Measurements from ENCODE around the gene NOTO.

Gene NOTO

DNA sequence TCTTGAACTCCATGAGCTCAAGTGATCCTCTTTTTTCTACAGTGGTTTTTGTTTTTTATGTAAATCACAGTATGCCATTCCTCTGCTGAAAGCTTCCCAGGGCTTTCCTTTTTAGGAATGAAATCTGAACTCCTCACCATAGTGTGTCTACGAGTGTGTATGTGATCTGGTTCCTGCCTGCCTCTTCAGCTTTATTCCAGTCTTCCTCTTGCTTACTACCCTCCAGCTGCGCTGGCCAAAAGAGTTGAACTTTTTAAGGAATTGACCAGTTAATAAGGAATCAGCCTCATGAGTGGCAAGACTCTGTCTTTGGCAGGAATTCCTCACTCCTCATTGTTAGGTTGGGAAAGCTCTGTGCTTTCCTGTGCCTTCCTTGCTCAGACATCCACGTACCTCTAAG is 35.8 kb downstream of the NOTO start:
- H3K27me3 ChIP-seq (ENCODE audit: low read depth, low read length), result no peaks in the 10 kb centered on the region
- H3K9me3 ChIP-seq (ENCODE audit: control insufficient read depth in 1 of 2, low read length in 2 of 2), result no peaks in the 10 kb centered on the region
- no peak overlapping the region for H3K27ac ChIP-seq (ENCODE audit: low read length)
- H3K36me3 ChIP-seq (ENCODE audit: control insufficient read depth in 1 of 2, insufficient read depth in 2 of 2, low read length in 2 of 2), result peaks cover 24 to 30% of the 10 kb centered on the region in 2 donors
- H3K4me3 ChIP-seq (ENCODE audit: low read depth in 1 of 2, low read length in 2 of 2), result no peak overlapping the region
- peaks cover 11 to 20% of the 10 kb centered on the region in 2 donors for H3K4me1 ChIP-seq (ENCODE audit: control insufficient read depth in 1 of 2, insufficient read depth in 2 of 2, low read length in 2 of 2)

DNA sequence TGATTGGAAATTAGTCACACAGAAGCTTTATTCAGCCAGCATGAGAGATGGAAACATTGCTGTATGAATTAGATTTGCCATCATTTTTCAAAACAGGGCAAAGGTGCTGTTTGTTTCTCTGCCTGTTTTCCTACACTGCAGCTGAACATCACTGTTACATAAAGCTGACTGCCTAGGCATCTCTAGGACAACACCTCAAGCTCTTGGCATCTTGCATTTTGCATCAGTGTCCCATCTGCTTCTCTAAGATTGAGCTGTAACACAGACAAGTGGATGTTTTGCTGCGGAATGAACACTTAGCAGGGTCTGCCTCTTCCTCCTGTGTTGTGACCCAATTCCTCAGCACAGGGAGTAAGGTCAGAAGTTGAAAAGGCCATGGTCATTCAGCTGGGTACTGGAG is 36.6 kb downstream of the NOTO start:
- H3K4me1 ChIP-seq (ENCODE audit: control insufficient read depth in 1 of 2, insufficient read depth in 2 of 2, low read length in 2 of 2), result peaks cover 11 to 20% of the 10 kb centered on the region in 2 donors
- H3K4me3 ChIP-seq (ENCODE audit: low read depth in 1 of 2, low read length in 2 of 2), result no peak overlapping the region
- no peak overlapping the region for H3K27ac ChIP-seq (ENCODE audit: low read length)
- H3K36me3 ChIP-seq (ENCODE audit: control insufficient read depth in 1 of 2, insufficient read depth in 2 of 2, low read length in 2 of 2), result peaks cover 31 to 37% of the 10 kb centered on the region in 2 donors
- no peaks in the 10 kb centered on the region for H3K27me3 ChIP-seq (ENCODE audit: low read depth, low read length)
- no peaks in the 10 kb centered on the region for H3K9me3 ChIP-seq (ENCODE audit: control insufficient read depth in 1 of 2, low read length in 2 of 2)

DNA sequence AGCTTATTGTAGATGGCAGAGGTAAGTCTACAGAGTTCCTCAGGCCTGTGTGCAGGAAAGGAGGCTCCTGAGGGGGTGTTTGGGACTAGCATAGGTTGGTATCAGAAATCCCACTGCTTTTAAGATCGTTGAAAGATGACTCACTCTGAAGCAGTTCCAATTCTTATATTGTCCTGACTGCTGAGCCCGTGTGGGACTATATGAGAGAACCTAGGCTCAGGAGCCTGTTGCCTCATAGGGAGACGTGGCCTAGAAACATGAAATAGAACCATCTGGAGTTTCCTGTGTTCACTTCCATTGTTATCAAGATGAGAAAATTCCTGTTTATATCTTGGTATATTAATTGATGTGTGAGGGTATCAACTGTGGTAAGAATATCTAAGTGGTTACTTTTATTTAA is 37.4 kb downstream of the NOTO start:
- peaks cover 39 to 45% of the 10 kb centered on the region in 2 donors for H3K36me3 ChIP-seq (ENCODE audit: control insufficient read depth in 1 of 2, insufficient read depth in 2 of 2, low read length in 2 of 2)
- peaks cover 10 to 19% of the 10 kb centered on the region in 2 donors for H3K4me1 ChIP-seq (ENCODE audit: control insufficient read depth in 1 of 2, insufficient read depth in 2 of 2, low read length in 2 of 2)
- H3K27me3 ChIP-seq (ENCODE audit: low read depth, low read length), result no peaks in the 10 kb centered on the region
- H3K27ac ChIP-seq (ENCODE audit: low read length), result no peak overlapping the region
- H3K9me3 ChIP-seq (ENCODE audit: control insufficient read depth in 1 of 2, low read length in 2 of 2), result no peaks in the 10 kb centered on the region
- H3K4me3 ChIP-seq (ENCODE audit: low read depth in 1 of 2, low read length in 2 of 2), result no peak overlapping the region

DNA sequence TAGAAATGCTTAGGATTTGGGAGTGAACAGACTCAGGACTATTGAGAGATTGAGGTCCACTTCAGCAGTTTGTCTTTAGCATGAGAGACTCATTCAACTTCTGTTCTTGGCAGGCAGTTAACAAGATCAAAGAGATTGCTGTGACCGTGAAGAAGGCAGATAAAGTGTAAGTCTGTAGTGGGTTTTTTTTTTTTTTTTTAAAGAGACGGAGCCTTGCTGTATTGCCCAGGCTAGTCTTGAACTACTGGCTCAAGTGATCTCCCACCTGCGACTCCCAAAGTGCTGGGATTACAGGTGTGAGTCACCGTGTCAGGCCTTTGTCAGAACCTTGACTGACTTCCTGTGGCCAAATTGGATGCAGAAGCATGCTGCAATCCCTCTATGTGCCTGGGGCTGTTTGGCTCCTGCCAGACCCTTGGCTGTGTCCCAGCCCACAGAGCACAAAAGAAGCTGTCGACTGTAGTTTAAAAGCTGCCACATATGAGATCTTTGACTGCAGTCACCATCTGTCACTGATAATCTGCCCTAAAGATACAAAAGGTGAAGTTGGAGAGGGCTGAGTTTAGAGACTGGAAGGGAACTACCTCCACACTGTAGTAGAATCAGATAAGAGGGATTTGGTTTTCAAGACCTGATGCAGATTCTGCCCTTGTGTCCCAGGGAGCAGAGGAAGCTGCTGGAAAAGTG is 41.7 kb downstream of the NOTO start:
- Histone ChIP-seq H3K4me1 (ENCODE audit: control insufficient read depth in 1 of 2, insufficient read depth in 2 of 2, low read length in 2 of 2) (no peaks in the 10 kb centered on the region), H3K4me3 (ENCODE audit: low read depth in 1 of 2, low read length in 2 of 2) (no peak overlapping the region), H3K27me3 (ENCODE audit: low read depth, low read length) (no peaks in the 10 kb centered on the region), H3K9me3 (ENCODE audit: control insufficient read depth in 1 of 2, low read length in 2 of 2) (no peaks in the 10 kb centered on the region), H3K36me3 (ENCODE audit: control insufficient read depth in 1 of 2, insufficient read depth in 2 of 2, low read length in 2 of 2) (peaks cover 71 to 83% of the 10 kb centered on the region in 2 donors), H3K27ac (ENCODE audit: low read length) (no peak overlapping the region)

DNA sequence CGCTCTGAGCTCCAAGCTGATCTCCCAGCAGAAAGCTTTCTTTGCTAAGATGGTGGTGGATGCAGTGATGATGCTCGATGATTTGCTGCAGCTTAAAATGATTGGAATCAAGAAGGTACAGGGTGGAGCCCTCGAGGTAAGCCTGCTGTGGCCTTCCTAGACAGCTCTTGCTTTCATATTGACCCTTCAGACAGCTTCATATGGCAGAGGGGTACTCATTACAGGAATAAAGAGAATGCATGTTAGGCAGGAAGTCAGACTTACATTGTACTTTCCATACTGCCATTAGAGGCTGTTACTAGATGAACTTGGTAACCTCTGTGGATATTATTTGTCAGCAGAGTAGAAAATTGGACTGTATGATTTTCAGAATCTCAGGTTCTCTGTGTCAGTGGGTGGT is 42.2 kb downstream of the NOTO start:
- Histone ChIP-seq H3K4me3 (ENCODE audit: low read depth in 1 of 2, low read length in 2 of 2) (no peak overlapping the region), H3K4me1 (ENCODE audit: control insufficient read depth in 1 of 2, insufficient read depth in 2 of 2, low read length in 2 of 2) (peaks cover 0 to 4% of the 10 kb centered on the region in 2 donors), H3K36me3 (ENCODE audit: control insufficient read depth in 1 of 2, insufficient read depth in 2 of 2, low read length in 2 of 2) (peaks cover 74 to 84% of the 10 kb centered on the region in 2 donors), H3K27ac (ENCODE audit: low read length) (no peak overlapping the region), H3K9me3 (ENCODE audit: control insufficient read depth in 1 of 2, low read length in 2 of 2) (no peaks in the 10 kb centered on the region), H3K27me3 (ENCODE audit: low read depth, low read length) (no peaks in the 10 kb centered on the region)

DNA sequence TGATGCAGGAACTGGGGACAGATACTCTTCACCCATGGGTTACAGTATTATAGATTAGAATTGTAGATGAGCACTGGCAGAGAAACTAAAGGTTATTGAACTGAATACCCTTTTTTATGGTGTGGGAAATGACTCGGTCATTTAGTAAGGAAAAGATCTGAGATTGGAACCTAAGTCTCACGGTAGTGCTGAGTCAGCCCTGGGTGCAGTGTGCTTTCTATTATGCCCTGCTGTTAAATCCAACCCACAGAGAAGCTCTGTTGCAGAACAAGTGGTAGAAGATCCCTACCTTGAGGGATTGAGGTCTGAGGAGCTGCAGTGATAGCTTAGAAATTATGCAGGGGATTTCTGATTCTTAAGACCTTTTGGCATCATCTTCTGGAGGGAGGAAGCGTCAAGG is 44.5 kb downstream of the NOTO start:
- Histone ChIP-seq H3K4me1 (ENCODE audit: control insufficient read depth in 1 of 2, insufficient read depth in 2 of 2, low read length in 2 of 2) (peaks cover 0 to 5% of the 10 kb centered on the region in 2 donors), H3K4me3 (ENCODE audit: low read depth in 1 of 2, low read length in 2 of 2) (no peak overlapping the region), H3K27me3 (ENCODE audit: low read depth, low read length) (no peaks in the 10 kb centered on the region), H3K27ac (ENCODE audit: low read length) (no peak overlapping the region), H3K9me3 (ENCODE audit: control insufficient read depth in 1 of 2, low read length in 2 of 2) (no peaks in the 10 kb centered on the region), H3K36me3 (ENCODE audit: control insufficient read depth in 1 of 2, insufficient read depth in 2 of 2, low read length in 2 of 2) (peaks cover 87 to 88% of the 10 kb centered on the region in 2 donors)

DNA sequence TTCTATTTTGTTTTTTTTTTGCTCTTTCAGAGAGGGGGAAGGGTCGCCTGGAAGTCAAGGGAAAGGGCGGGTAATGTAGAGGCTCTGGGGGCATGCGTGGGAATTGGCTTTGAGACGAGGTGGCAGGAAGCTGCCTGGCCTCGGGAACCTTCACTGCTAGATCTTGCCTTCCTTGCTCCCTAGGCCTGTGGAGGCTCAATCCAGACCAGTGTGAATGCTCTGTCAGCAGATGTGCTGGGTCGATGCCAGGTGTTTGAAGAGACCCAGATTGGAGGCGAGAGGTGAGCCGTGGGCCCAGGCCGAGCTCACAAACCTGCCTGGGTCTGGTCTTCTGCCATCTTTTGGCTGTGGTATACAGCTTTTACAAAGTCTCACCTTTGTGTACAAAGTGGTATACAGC is 47.3 kb downstream of the NOTO start:
- no peaks in the 10 kb centered on the region for H3K9me3 ChIP-seq (ENCODE audit: control insufficient read depth in 1 of 2, low read length in 2 of 2)
- peaks cover 88 to 90% of the 10 kb centered on the region in 2 donors for H3K36me3 ChIP-seq (ENCODE audit: control insufficient read depth in 1 of 2, insufficient read depth in 2 of 2, low read length in 2 of 2)
- no peaks in the 10 kb centered on the region for H3K27me3 ChIP-seq (ENCODE audit: low read depth, low read length)
- H3K4me3 ChIP-seq (ENCODE audit: low read depth in 1 of 2, low read length in 2 of 2), result no peak overlapping the region
- no peak overlapping the region for H3K27ac ChIP-seq (ENCODE audit: low read length)
- H3K4me1 ChIP-seq (ENCODE audit: control insufficient read depth in 1 of 2, insufficient read depth in 2 of 2, low read length in 2 of 2), result peaks cover 0 to 5% of the 10 kb centered on the region in 2 donors

DNA sequence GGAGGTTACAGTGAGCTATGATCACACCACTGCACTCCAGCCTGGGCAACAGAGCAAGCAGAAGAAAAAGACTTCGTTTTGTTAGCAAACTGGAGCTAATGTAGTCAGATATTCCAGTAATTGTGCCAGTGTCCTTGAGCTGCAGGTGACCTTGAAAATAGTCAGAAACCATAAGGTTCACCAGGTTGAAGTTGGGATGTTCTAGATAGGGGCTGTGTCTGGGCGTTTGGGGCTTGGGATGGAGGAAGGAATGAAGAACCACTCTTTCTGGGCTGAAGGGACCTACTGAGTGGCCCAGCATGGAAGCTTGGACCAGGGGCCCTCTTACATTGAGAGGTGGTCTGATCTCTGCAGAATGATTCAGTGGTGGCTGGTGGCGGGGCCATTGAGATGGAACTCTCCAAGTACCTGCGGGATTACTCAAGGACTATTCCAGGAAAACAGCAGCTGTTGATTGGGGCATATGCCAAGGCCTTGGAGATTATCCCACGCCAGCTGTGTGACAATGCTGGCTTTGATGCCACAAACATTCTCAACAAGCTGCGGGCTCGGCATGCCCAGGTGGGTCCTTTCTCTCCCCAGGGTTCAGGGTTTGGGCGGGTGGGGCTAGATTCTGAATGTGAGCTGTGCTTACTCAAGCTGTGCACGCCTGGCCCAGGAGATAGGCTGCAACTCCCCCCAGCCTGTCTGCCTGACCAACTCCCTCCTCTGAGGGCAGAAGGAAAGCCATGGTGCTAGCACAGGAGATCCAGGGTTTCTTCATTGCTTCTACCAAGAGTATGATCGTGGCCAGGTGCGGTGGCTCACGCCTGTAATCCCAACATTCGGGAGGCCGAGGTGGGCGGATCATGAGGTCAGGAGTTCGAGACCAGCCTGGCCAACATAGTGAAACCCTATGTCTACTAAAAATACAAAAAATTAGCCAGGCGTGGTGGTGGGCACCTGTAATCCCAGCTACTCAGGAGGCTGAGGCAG is 48.8 kb downstream of the NOTO start:
- Histone ChIP-seq H3K27me3 (ENCODE audit: low read depth, low read length) (no peaks in the 10 kb centered on the region), H3K4me1 (ENCODE audit: control insufficient read depth in 1 of 2, insufficient read depth in 2 of 2, low read length in 2 of 2) (peaks cover 0 to 5% of the 10 kb centered on the region in 2 donors), H3K36me3 (ENCODE audit: control insufficient read depth in 1 of 2, insufficient read depth in 2 of 2, low read length in 2 of 2) (peaks cover 75 to 77% of the 10 kb centered on the region in 2 donors), H3K27ac (ENCODE audit: low read length) (no peak overlapping the region), H3K4me3 (ENCODE audit: low read depth in 1 of 2, low read length in 2 of 2) (no peak overlapping the region), H3K9me3 (ENCODE audit: control insufficient read depth in 1 of 2, low read length in 2 of 2) (no peaks in the 10 kb centered on the region)

DNA sequence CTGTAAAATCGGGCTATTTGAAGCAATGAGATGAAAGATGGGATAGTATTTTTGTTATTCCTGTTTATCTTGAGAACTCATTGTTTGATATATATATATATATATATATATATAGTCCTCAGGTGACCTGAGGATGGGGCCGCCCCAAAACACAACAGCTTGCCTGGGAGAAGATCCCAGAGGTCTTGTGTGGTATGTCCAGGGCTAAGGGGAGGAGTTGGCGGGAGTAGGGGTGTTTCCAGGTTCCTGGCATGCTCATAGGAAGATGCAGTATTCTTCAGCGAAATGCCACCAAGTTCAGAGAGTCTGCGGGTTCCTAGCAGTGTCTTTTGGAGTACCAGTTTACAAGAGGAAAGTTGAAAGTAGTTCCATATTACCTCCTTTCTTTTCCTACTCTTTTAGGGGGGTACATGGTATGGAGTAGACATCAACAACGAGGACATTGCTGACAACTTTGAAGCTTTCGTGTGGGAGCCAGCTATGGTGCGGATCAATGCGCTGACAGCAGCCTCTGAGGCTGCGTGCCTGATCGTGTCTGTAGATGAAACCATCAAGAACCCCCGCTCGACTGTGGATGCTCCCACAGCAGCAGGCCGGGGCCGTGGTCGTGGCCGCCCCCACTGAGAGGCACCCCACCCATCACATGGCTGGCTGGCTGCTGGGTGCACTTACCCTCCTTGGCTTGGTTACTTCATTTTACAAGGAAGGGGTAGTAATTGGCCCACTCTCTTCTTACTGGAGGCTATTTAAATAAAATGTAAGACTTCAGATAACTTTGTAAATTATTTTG is 50.1 kb downstream of the NOTO start:
- Histone ChIP-seq H3K27me3 (ENCODE audit: low read depth, low read length) (no peaks in the 10 kb centered on the region), H3K27ac (ENCODE audit: low read length) (no peak overlapping the region), H3K4me1 (ENCODE audit: control insufficient read depth in 1 of 2, insufficient read depth in 2 of 2, low read length in 2 of 2) (peaks cover 0 to 5% of the 10 kb centered on the region in 2 donors), H3K9me3 (ENCODE audit: control insufficient read depth in 1 of 2, low read length in 2 of 2) (no peaks in the 10 kb centered on the region), H3K4me3 (ENCODE audit: low read depth in 1 of 2, low read length in 2 of 2) (no peak overlapping the region), H3K36me3 (ENCODE audit: control insufficient read depth in 1 of 2, insufficient read depth in 2 of 2, low read length in 2 of 2) (peaks cover 62 to 65% of the 10 kb centered on the region in 2 donors)

DNA sequence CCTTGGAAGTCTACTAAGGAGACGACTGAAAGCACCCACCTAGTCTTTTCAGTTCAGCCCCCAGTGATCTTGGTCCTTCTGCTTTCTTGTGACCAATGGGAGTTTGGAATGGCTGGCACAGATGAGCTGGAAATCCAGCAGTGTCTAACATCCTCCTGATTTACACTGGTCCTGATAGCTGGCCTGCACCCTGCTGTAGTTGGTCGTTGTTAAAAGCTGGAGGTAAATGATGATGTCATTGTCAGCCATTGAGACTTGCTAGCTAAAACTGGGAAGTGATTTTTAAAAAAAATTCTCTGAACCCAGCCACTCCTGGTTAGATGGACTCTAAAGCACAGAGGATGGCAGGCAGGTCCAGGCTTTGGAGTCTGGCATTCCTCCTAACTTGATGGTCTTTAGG is 51.0 kb downstream of the NOTO start:
- H3K27me3 ChIP-seq (ENCODE audit: low read depth, low read length), result no peaks in the 10 kb centered on the region
- H3K9me3 ChIP-seq (ENCODE audit: control insufficient read depth in 1 of 2, low read length in 2 of 2), result no peaks in the 10 kb centered on the region
- peaks cover 53 to 57% of the 10 kb centered on the region in 2 donors for H3K36me3 ChIP-seq (ENCODE audit: control insufficient read depth in 1 of 2, insufficient read depth in 2 of 2, low read length in 2 of 2)
- peaks cover 0 to 5% of the 10 kb centered on the region in 2 donors for H3K4me1 ChIP-seq (ENCODE audit: control insufficient read depth in 1 of 2, insufficient read depth in 2 of 2, low read length in 2 of 2)
- no peak overlapping the region for H3K27ac ChIP-seq (ENCODE audit: low read length)
- H3K4me3 ChIP-seq (ENCODE audit: low read depth in 1 of 2, low read length in 2 of 2), result no peak overlapping the region

DNA sequence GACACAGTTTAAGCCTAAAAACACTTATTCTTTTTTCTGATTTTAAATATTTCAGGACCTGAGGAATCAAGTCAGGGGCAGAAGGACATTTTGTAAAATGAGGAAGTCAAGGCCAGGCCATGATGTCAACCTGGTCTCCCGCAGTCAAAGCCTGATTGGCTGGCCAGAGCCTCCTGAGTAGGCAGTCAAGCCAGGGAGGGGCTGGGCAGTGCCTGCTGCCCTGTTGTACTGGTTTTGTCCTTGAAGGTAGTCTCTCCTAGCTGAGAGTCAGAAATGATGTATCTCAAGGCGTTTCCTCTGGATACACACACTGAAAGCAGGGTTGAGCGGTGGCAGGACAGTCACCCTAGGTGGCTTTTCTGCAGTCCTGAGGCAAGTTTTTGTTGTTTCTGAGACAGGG is 51.5 kb downstream of the NOTO start:
- no peaks in the 10 kb centered on the region for H3K27me3 ChIP-seq (ENCODE audit: low read depth, low read length)
- no peaks in the 10 kb centered on the region for H3K9me3 ChIP-seq (ENCODE audit: control insufficient read depth in 1 of 2, low read length in 2 of 2)
- no peak overlapping the region for H3K4me3 ChIP-seq (ENCODE audit: low read depth in 1 of 2, low read length in 2 of 2)
- H3K4me1 ChIP-seq (ENCODE audit: control insufficient read depth in 1 of 2, insufficient read depth in 2 of 2, low read length in 2 of 2), result peaks cover 0 to 5% of the 10 kb centered on the region in 2 donors
- H3K27ac ChIP-seq (ENCODE audit: low read length), result no peak overlapping the region
- peaks cover 48 to 54% of the 10 kb centered on the region in 2 donors for H3K36me3 ChIP-seq (ENCODE audit: control insufficient read depth in 1 of 2, insufficient read depth in 2 of 2, low read length in 2 of 2)

All from muscle layer of duodenum (tissue), 2 donors.